Peyer's patch (tissue), 4 donors: ENCODE results near the gene AK4. TPM values are rescaled to one million over a fixed set of nuclear protein-coding genes. Genes with fewer than 3 reads are reported as not detected.
"Not testable (repeated sequence)": the region's sequence is repeated elsewhere in the genome, so short reads cannot be mapped to it uniquely, and the experiment has no call there.

Experiments used
- DNase-seq, 3 donors: peaks; one replicate each; pipeline ENCODE4 v3.0.0-alpha.2; 2017 to 2019
- H3K27ac ChIP-seq, 4 donors: fragments of 200-600 bp; sonication (generic); one replicate each; pipeline ENCODE4 v1.5.1; 2016 to 2019
- H3K27me3 ChIP-seq, 2 donors: fragments of 200-600 bp; sonication (generic); one replicate each; pipeline ENCODE4 v1.5.1; 2019
- H3K36me3 ChIP-seq, 3 donors: fragments of 200-600 bp; sonication (generic); one replicate each; pipeline ENCODE4 v1.5.1; 2016 to 2019
- H3K4me1 ChIP-seq, 4 donors: fragments of 200-600 bp; sonication (generic); one replicate each; pipeline ENCODE4 v1.5.1; 2016 to 2019
- H3K4me3 ChIP-seq, 4 donors: fragments of 200-600 bp; sonication (generic); 1 replicate in 3 of 4; 2 replicates in 1 of 4; pipeline ENCODE4 v1.5.1; 2016 to 2019; ENCODE audit warnings: mild to moderate bottlenecking in 1 of 4
- H3K9me3 ChIP-seq, 4 donors: fragments of 200-600 bp; sonication (generic); one replicate each; pipeline ENCODE4 v1.5.1; 2016 to 2019; ENCODE audit warnings: mild to moderate bottlenecking in 1 of 4
- CTCF ChIP-seq, 6 experiments: fragments of 450-650 bp in 4 of 6; fragments of 200-600 bp in 2 of 6; sonication (generic) in 1 of 6; IDR thresholded peaks; one replicate each; pipeline ENCODE4 v1.5.1; 2017 to 2019; ENCODE audit warnings: antibody characterized with exemption in 6 of 6, mild to moderate bottlenecking in 3 of 6, moderate library complexity in 1 of 6
- POLR2A ChIP-seq, 2 donors: fragments of 450-650 bp; IDR thresholded peaks; one replicate each; pipeline ENCODE4 v1.5.1; 2017; ENCODE audit warnings: antibody characterized with exemption in 2 of 2, mild to moderate bottlenecking in 2 of 2, moderate library complexity in 2 of 2
- total RNA-seq, 4 donors: library from RNA; depleted of rRNA; stranded (reverse); fragments of >200 nt; gene quantifications; one replicate each; pipeline ENCODE4 v1.1.0, GENCODE V29; 2016

AK4 gene
- total RNA-seq, 4 donors from 2014 or later = 4.8 to 12.2 (median 6.8) TPM

- no peak for DNase-seq
- TF ChIP-seq POLR2A (IDR thresholded peaks at IDR 0.05) (no peak), CTCF (IDR thresholded peaks at IDR 0.05) (no peak)
- Histone ChIP-seq H3K4me1 (no peaks in the 10 kb centered on the region), H3K4me3 (no peak overlapping the region), H3K9me3 (no peaks in the 10 kb centered on the region), H3K27me3 (no peaks in the 10 kb centered on the region), H3K27ac (no peak overlapping the region), H3K36me3 (no peaks in the 10 kb centered on the region)
Measured at GRCh38 chr1:65233782-65234181, 85.8 kb downstream of the AK4 start.

GRCh38 chr1:65235867-65236805 lies 88.1 kb downstream of the AK4 start:
- Histone ChIP-seq H3K9me3 (no peaks in the 10 kb centered on the region), H3K4me1 (no peaks in the 10 kb centered on the region), H3K27ac (no peak overlapping the region), H3K36me3 (no peaks in the 10 kb centered on the region), H3K4me3 (no peak overlapping the region), H3K27me3 (no peaks in the 10 kb centered on the region)
- no peak for DNase-seq
- TF ChIP-seq CTCF (IDR thresholded peaks at IDR 0.05) (peak in 4 of 6 experiments; percentile 44 to 61 (median 57)), POLR2A (IDR thresholded peaks at IDR 0.05) (no peak)

- not testable (repeated sequence) for H3K36me3 ChIP-seq, H3K27ac ChIP-seq, DNase-seq, H3K4me1 ChIP-seq, H3K27me3 ChIP-seq, H3K9me3 ChIP-seq, H3K4me3 ChIP-seq
Measured at GRCh38 chr1:65237088-65237487, 89.1 kb downstream of the AK4 start.

- Histone ChIP-seq H3K27ac (no peak overlapping the region), H3K27me3 (no peaks in the 10 kb centered on the region), H3K4me1 (no peaks in the 10 kb centered on the region), H3K36me3 (no peaks in the 10 kb centered on the region), H3K4me3 (no peak overlapping the region), H3K9me3 (no peaks in the 10 kb centered on the region)
- no peak for TF ChIP-seq POLR2A (IDR thresholded peaks at IDR 0.05)
- TF ChIP-seq CTCF (IDR thresholded peaks at IDR 0.05) = no peak
- DNase-seq = no peak
Measured at GRCh38 chr1:65237503-65237902, 89.5 kb downstream of the AK4 start.

- no peaks in the 10 kb centered on the region for H3K27me3 ChIP-seq
- no peak overlapping the region for H3K27ac ChIP-seq
- DNase-seq = no peak
- H3K4me3 ChIP-seq = no peak overlapping the region
- H3K9me3 ChIP-seq = no peaks in the 10 kb centered on the region
- TF ChIP-seq POLR2A (IDR thresholded peaks at IDR 0.05) (no peak), CTCF (IDR thresholded peaks at IDR 0.05) (no peak)
- no peaks in the 10 kb centered on the region for H3K36me3 ChIP-seq
- no peaks in the 10 kb centered on the region for H3K4me1 ChIP-seq
Measured at GRCh38 chr1:65238010-65238409, 90.0 kb downstream of the AK4 start.

- H3K27ac ChIP-seq = no peak overlapping the region
Measured at GRCh38 chr1:65243491-65243890, 95.5 kb downstream of the AK4 start.

More at GRCh38 chr1:65243491-65243890, 95.5 kb downstream of the AK4 start:
- H3K9me3 ChIP-seq = no peaks in the 10 kb centered on the region
- TF ChIP-seq CTCF (IDR thresholded peaks at IDR 0.05) = no peak
- no peak for TF ChIP-seq POLR2A (IDR thresholded peaks at IDR 0.05)
- H3K27me3 ChIP-seq = no peaks in the 10 kb centered on the region
- DNase-seq = no peak
- no peaks in the 10 kb centered on the region for H3K4me1 ChIP-seq
- no peak overlapping the region for H3K4me3 ChIP-seq
- no peaks in the 10 kb centered on the region for H3K36me3 ChIP-seq
